Adipocyte (in vitro differentiated cells): ENCODE results near the gene MLN.

Experiments
- DNase-seq: peaks from one replicate; pipeline ENCODE4 v3.0.0-alpha.2; 2015; ENCODE audit warnings: low read depth
- H3K27me3 ChIP-seq: replicated peaks from 2 replicates; pipeline ENCODE4 v1.7.0; 2013; ENCODE audit warnings: mild to moderate bottlenecking, low read length, moderate library complexity; ENCODE audit not compliant: control insufficient read depth, insufficient read depth
- H3K36me3 ChIP-seq: 2 replicates; pipeline ENCODE4 v1.7.0; 2013; ENCODE audit warnings: low read length, mild to moderate bottlenecking, moderate library complexity; ENCODE audit not compliant: control insufficient read depth, insufficient read depth, severe bottlenecking
- H3K4me1 ChIP-seq: 2 replicates; pipeline ENCODE4 v1.7.0; 2013; ENCODE audit warnings: mild to moderate bottlenecking, low read length, moderate library complexity; ENCODE audit not compliant: control insufficient read depth, insufficient read depth
- H3K4me3 ChIP-seq: 2 replicates; pipeline ENCODE4 v1.7.0; 2013; ENCODE audit warnings: mild to moderate bottlenecking, low read length, moderate library complexity
- H3K9ac ChIP-seq: 2 replicates; pipeline ENCODE4 v1.7.0; 2013; ENCODE audit warnings: mild to moderate bottlenecking, low read length, moderate library complexity
- H3K9me3 ChIP-seq: 2 replicates; pipeline ENCODE4 v1.7.0; 2013; ENCODE audit warnings: mild to moderate bottlenecking, low read length, moderate library complexity; ENCODE audit not compliant: control insufficient read depth

The MLN gene

GRCh38 chr6:33843131-33844121, 39.6 kb upstream of the MLN start:
- H3K9me3 ChIP-seq, result no peaks in the 10 kb centered on the region
- H3K9ac ChIP-seq, result no peak overlapping the region
- H3K4me3 ChIP-seq, result no peak overlapping the region
- DNase-seq, result peak; percentile 15
- H3K27me3 ChIP-seq, result no peaks in the 10 kb centered on the region
- H3K4me1 ChIP-seq, result peaks cover 34% of the 10 kb centered on the region
- no peaks in the 10 kb centered on the region for H3K36me3 ChIP-seq

DNA sequence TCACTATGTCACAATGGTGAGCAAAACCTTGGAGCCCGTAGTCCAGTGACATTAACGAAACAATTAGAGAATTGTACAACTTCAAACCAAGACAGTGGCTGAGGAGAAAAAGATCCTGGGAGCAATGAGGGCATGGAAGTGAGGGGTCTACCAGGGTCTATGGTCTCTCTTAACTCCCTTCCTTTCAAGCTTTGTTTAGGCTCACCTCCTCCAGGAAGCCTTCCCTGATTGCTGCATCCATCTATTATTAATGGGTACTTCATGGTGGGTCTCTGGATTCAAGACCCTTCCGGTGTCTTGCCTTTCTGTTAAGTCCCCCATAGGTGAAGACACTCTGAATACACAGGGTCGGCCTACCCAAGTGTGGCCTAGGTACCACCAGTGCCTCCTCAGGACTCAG, 38.1 kb upstream of the MLN start:
- H3K9me3 ChIP-seq, result peaks cover 5% of the 10 kb centered on the region
- H3K27me3 ChIP-seq, result no peaks in the 10 kb centered on the region
- no peak for DNase-seq
- peaks cover 50% of the 10 kb centered on the region for H3K4me1 ChIP-seq
- no peaks in the 10 kb centered on the region for H3K36me3 ChIP-seq
- no peak overlapping the region for H3K9ac ChIP-seq
- no peak overlapping the region for H3K4me3 ChIP-seq

- no peaks in the 10 kb centered on the region for H3K27me3 ChIP-seq
- no peak overlapping the region for H3K9ac ChIP-seq
- no peaks in the 10 kb centered on the region for H3K36me3 ChIP-seq
- H3K4me3 ChIP-seq, result no peak overlapping the region
- DNase-seq, result no peak
- peaks cover 5% of the 10 kb centered on the region for H3K9me3 ChIP-seq
- peaks cover 57% of the 10 kb centered on the region for H3K4me1 ChIP-seq
These were observed 37.3 kb upstream of the MLN start for GRCh38 chr6:33841070-33841469.

- DNase-seq, result peak; percentile 95
- Histone ChIP-seq H3K4me1 (peaks cover 59% of the 10 kb centered on the region), H3K27me3 (no peaks in the 10 kb centered on the region), H3K9me3 (peaks cover 5% of the 10 kb centered on the region), H3K36me3 (no peaks in the 10 kb centered on the region), H3K9ac (peak overlapping the region; percentile 31), H3K4me3 (no peak overlapping the region)
These were observed 36.5 kb upstream of the MLN start for GRCh38 chr6:33840048-33840926.

DNA sequence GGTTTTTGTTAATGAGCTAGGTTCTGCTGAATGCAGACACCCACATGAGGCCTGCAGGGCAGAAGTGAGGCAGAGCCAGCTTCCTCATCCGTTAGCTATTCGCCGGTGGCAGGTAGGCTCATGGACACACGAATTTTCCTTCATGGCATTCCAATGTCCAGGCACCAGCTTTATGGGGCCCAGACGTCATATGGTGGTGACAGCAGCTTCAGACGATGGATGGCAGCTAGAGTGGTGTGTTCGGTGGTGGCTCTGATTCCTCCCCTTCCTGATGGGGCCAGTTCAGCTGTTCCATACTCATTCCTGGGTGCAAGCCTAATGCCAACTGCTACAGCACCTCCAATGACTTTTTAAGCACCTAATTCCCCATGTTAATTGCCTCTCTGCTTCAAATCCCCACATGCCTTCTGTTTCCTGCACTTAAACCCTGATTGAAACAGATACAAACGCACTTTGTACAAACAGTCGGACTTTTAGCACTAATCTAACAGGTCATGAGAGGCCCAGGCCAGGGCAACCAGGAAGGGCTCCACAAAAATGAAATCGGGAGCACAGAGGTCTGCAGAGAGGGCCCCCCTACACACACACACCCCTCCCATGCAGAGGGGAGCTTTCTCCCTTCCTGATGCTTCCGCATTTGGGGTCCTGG, 35.7 kb upstream of the MLN start:
- peaks cover 5% of the 10 kb centered on the region for H3K9me3 ChIP-seq
- H3K4me1 ChIP-seq, result peaks cover 59% of the 10 kb centered on the region
- no peak overlapping the region for H3K4me3 ChIP-seq
- H3K9ac ChIP-seq, result peak overlapping the region; percentile 31
- H3K27me3 ChIP-seq, result no peaks in the 10 kb centered on the region
- no peaks in the 10 kb centered on the region for H3K36me3 ChIP-seq
- no peak for DNase-seq

DNA sequence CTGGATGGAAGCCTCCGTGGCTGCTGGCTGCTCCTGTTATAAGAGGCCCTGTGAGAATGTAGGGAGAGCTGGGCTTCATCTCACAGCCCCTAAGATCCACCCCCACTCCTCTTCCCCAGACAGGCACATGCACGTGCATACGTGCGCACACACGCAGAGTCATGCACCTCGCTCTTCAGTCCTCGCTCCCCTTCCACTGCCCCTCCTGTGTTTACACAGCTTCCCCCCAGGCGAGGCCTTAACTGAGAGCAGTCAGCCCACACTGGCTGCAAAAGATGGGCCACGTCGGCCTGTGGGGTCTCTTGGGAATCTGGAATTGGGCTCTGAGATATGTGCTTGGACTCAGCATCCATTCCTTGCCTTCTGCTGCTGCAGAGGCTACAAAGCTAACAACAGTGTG, 35.2 kb upstream of the MLN start:
- peaks cover 59% of the 10 kb centered on the region for H3K4me1 ChIP-seq
- no peak overlapping the region for H3K4me3 ChIP-seq
- no peaks in the 10 kb centered on the region for H3K27me3 ChIP-seq
- H3K9me3 ChIP-seq, result peaks cover 5% of the 10 kb centered on the region
- DNase-seq, result no peak
- no peaks in the 10 kb centered on the region for H3K36me3 ChIP-seq
- H3K9ac ChIP-seq, result peak overlapping the region; percentile 52

- peak; percentile 9 for DNase-seq
These were observed 34.3 kb upstream of the MLN start for GRCh38 chr6:33837971-33838665.

DNA sequence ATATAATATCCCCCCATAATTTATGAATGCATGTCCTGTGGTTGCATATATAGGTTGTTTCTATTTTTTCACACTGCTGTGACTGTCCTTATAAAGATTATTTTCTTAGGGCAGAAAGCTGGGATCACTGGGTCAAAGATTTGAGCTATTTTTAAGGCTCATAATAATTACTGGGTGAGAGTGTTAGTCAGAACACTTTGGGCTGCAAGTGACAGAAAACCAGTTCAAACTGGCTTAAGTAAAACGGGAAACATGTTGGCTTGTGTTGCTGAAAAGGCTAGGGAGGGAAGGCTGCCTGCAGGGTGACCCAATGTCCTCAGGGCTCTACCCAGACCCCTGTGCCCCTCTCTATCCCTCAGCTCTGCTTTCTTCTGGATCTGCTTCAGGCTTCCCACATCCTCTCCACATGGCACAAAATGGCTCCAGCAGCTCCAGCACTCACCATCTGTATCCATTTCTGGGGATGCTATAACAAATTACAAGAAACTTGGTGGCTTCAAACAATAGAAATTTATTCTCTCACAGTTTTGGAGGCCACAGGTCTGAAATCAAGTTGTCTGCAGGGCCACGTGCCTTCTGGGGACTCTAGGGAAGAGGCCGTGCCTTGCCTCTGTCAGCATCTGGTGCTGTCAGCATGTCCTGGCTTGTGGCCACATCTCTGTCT, 33.1 kb upstream of the MLN start:
- DNase-seq, result no peak
- peaks cover 51% of the 10 kb centered on the region for H3K4me1 ChIP-seq
- H3K9ac ChIP-seq, result peak overlapping the region; percentile 23
- no peaks in the 10 kb centered on the region for H3K36me3 ChIP-seq
- no peaks in the 10 kb centered on the region for H3K27me3 ChIP-seq
- H3K9me3 ChIP-seq, result peaks cover 5% of the 10 kb centered on the region
- no peak overlapping the region for H3K4me3 ChIP-seq

More at GRCh38 chr6:33837971-33838665, 34.3 kb upstream of the MLN start:
- Histone ChIP-seq H3K9me3 (peaks cover 5% of the 10 kb centered on the region), H3K36me3 (no peaks in the 10 kb centered on the region), H3K9ac (peak overlapping the region; percentile 52), H3K4me1 (peaks cover 55% of the 10 kb centered on the region), H3K27me3 (no peaks in the 10 kb centered on the region), H3K4me3 (no peak overlapping the region)

GRCh38 chr6:33834401-33835392, 30.9 kb upstream of the MLN start:
- no peaks in the 10 kb centered on the region for H3K36me3 ChIP-seq
- no peak for DNase-seq
- H3K4me3 ChIP-seq, result no peak overlapping the region
- H3K27me3 ChIP-seq, result peaks cover 15% of the 10 kb centered on the region
- peaks cover 5% of the 10 kb centered on the region for H3K9me3 ChIP-seq
- H3K9ac ChIP-seq, result no peak overlapping the region
- H3K4me1 ChIP-seq, result peaks cover 37% of the 10 kb centered on the region
